ENCODE measurements around the gene CTXND2. TPM values are rescaled to one million over a fixed set of nuclear protein-coding genes. Genes with fewer than 3 reads are reported as not detected.

The CTXND2 gene
- total RNA-seq, 4 donors from 2014 or later, result not detected

DNA sequence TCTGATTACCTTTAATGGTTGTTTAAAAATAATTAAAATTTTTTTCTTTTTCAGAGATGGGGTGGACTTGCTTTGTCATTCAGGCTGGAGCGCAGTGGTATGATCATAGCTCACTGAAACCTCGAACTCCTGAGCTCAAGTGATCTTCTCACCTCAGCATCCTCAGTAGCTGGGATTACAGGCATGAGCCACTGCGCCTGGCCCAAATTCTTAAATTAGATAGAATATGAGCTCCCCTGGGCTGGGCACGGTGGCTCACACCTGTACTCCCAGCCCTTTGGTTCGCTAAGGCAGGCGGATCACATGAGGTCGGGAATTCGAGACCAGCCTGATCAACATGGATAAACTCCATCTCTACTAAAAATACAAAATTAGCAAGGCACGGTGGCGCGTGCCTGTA lies 70.7 kb downstream of the CTXND2 start:
- WGBS, 2 donors, result 97 to 99% methylated on average over 11 of the region's 11 CpGs
- no peak overlapping the region for H3K4me3 ChIP-seq (replicated peaks in 1 of 3)
- intact Hi-C loops (cut with DNase I), result no loop called here
- no peak for DNase-seq
- no peak overlapping the region for H3K27ac ChIP-seq
- no peaks in the 10 kb centered on the region for H3K4me1 ChIP-seq
- TF ChIP-seq, protein P1, sequence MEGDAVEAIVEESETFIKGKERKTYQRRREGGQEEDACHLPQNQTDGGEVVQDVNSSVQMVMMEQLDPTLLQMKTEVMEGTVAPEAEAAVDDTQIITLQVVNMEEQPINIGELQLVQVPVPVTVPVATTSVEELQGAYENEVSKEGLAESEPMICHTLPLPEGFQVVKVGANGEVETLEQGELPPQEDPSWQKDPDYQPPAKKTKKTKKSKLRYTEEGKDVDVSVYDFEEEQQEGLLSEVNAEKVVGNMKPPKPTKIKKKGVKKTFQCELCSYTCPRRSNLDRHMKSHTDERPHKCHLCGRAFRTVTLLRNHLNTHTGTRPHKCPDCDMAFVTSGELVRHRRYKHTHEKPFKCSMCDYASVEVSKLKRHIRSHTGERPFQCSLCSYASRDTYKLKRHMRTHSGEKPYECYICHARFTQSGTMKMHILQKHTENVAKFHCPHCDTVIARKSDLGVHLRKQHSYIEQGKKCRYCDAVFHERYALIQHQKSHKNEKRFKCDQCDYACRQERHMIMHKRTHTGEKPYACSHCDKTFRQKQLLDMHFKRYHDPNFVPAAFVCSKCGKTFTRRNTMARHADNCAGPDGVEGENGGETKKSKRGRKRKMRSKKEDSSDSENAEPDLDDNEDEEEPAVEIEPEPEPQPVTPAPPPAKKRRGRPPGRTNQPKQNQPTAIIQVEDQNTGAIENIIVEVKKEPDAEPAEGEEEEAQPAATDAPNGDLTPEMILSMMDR (IDR thresholded peaks at IDR 0.05), result no peak
- no peak for TF ChIP-seq POLR2A (IDR thresholded peaks at IDR 0.05)
- no peaks in the 10 kb centered on the region for H3K27me3 ChIP-seq
- no peaks in the 10 kb centered on the region for H3K9me3 ChIP-seq
- peaks cover 52 to 61% of the 10 kb centered on the region in 2 donors for H3K36me3 ChIP-seq

- no peaks in the 10 kb centered on the region for H3K4me1 ChIP-seq
- intact Hi-C loops (cut with DNase I), result no loop called here
- no peaks in the 10 kb centered on the region for H3K27me3 ChIP-seq
- DNase-seq, result no peak
- WGBS, 2 donors, result 96 to 98% methylated on average over 7 of the region's 7 CpGs
- no peak overlapping the region for H3K27ac ChIP-seq
- peaks cover 58 to 74% of the 10 kb centered on the region in 2 donors for H3K36me3 ChIP-seq
- H3K9me3 ChIP-seq, result no peaks in the 10 kb centered on the region
- H3K4me3 ChIP-seq (replicated peaks in 1 of 3), result no peak overlapping the region
- no peak for TF ChIP-seq POLR2A (IDR thresholded peaks at IDR 0.05)
- TF ChIP-seq, protein P1 (IDR thresholded peaks at IDR 0.05), result no peak
These were observed 73.7 kb downstream of the CTXND2 start for GRCh38 chr1:150960646-150961045.

DNA sequence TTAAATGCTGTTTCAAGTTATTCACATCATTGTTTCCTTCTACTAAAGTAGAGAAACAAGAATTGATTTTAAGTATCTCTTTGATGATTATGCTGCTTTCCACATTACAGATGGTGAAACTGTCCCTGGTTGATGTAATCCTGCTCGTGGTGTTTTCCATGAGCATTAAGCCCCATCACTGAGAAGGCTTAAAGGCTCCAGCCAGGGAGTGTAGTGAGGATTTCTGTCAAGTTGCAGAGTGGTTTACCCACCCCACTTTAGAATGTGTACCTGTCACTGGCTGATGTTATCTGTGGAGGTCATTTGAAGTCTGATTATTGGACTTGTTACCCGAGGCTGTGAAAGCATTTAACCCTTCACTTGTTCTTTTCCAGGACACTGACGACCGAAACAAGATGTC lies 74.8 kb downstream of the CTXND2 start:
- WGBS, 2 donors, result 72 to 78% methylated on average over 4 of the region's 4 CpGs
- Histone ChIP-seq H3K9me3 (no peaks in the 10 kb centered on the region), H3K4me1 (no peaks in the 10 kb centered on the region), H3K27ac (no peak overlapping the region), H3K4me3 (replicated peaks in 1 of 3) (no peak overlapping the region), H3K36me3 (peaks cover 68 to 84% of the 10 kb centered on the region in 2 donors), H3K27me3 (no peaks in the 10 kb centered on the region)
- TF ChIP-seq POLR2A (IDR thresholded peaks at IDR 0.05), result no peak
- intact Hi-C loops (cut with DNase I), result no loop called here
- DNase-seq, result no peak

Other genes starting within 250 kb of the CTXND2 start
- gene GOLPH3L, start 190.0 kb upstream of the CTXND2 start, total RNA-seq, result 10 to 100 TPM; 36.3 to 44.1 (median 39.2) TPM
- under 1 TPM in 2 of 4 donors, not detected in 2; 0.67 to 0.93 TPM for gene HORMAD1, start 166.2 kb upstream of the CTXND2 start, total RNA-seq
- gene CTSS, start 121.4 kb upstream of the CTXND2 start, total RNA-seq, result 10 to 100 TPM; 26.2 to 49.3 (median 33.1) TPM
- gene CTSK, start 78.9 kb upstream of the CTXND2 start, total RNA-seq, result 10 to 100 TPM; 16.1 to 76.2 (median 36.8) TPM
- gene ARNT, start 10.5 kb upstream of the CTXND2 start, total RNA-seq, result 10 to 100 TPM; 44.2 to 58.3 (median 51.4) TPM
- gene SETDB1, start 39.2 kb downstream of the CTXND2 start, total RNA-seq, result 10 to 100 TPM; 35.4 to 59.9 (median 44.8) TPM
- gene CERS2, start 87.7 kb downstream of the CTXND2 start, total RNA-seq, result 100 to 1,000 TPM; 158 to 183 (median 171) TPM
- 10 to 100 TPM in 2 of 4 donors, 1 to 10 TPM in 2; 5.8 to 14.9 (median 10.0) TPM for gene ANXA9, start 95.2 kb downstream of the CTXND2 start, total RNA-seq
- 100 to 1,000 TPM in 1 of 4 donors, 10 to 100 TPM in 3; 50.9 to 103 (median 90.4) TPM for gene MINDY1, start 119.8 kb downstream of the CTXND2 start, total RNA-seq
- gene PRUNE1, start 121.3 kb downstream of the CTXND2 start, total RNA-seq, result 10 to 100 TPM; 66.0 to 79.0 (median 76.3) TPM
- 10 to 100 TPM in 1 of 4 donors, 1 to 10 TPM in 3; 4.0 to 16.8 (median 5.0) TPM for gene BNIPL, start 149.4 kb downstream of the CTXND2 start, total RNA-seq
- 10 to 100 TPM in 3 of 4 donors, 1 to 10 TPM in 1; 7.8 to 22.6 (median 14.8) TPM for gene C1orf56, start 160.6 kb downstream of the CTXND2 start, total RNA-seq
- gene CDC42SE1, start 172.5 kb downstream of the CTXND2 start, total RNA-seq, result 10 to 100 TPM; 64.9 to 95.3 (median 82.2) TPM
- gene MLLT11, start 173.3 kb downstream of the CTXND2 start, total RNA-seq, result 1 to 10 TPM in 2 of 4 donors, under 1 TPM in 2; 0.46 to 1.6 (median 1.2) TPM
- 10 to 100 TPM; 14.9 to 22.2 (median 18.3) TPM for gene GABPB2, start 183.6 kb downstream of the CTXND2 start, total RNA-seq